ENCODE data around the gene FAM32A.

FAM32A gene

DNA sequence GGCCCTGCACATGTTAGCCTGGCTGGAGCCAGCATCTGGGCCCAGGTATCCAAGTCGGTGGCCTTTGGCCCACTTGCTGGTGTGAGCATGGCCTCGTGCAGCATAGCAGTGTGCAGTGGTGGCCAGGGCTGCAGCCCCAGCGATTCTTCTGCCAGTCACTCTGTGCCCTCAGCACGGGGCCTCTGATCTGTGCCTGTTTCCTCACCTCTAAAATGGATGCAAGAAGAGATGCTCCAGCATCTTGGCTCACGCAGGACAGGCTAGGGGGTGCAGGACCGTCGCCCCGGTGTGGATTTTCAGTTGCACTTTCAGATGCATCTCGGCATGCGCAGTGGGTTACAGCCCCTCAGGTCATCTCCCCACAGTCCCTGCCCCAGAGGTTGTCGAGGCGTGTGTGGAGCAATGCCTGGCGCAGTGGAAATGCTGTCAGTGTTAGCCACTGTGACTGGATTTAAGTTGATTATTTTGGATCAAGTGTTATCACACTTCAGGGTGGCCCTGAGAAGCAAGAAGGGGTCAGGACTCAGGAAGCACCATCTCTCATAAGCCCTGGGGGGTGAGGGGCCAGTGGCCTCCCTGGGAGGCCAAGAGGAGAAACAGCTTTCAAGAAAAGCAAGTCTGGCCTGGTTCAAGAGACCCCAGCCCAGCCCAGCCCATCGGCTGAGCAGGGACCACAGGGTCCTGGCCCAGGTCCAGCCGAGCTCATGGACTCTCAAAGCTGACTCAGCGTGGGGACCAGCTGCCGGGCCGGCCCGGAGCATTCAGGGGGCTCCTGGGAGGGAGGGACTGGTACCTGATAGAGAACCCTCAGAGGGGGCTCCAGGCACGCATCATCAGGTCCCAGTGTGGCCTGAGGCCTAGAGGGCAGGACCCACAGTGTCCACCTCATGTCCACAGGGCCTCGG lies 40.3 kb downstream of the FAM32A start:
- DNase-seq = no peak

DNA sequence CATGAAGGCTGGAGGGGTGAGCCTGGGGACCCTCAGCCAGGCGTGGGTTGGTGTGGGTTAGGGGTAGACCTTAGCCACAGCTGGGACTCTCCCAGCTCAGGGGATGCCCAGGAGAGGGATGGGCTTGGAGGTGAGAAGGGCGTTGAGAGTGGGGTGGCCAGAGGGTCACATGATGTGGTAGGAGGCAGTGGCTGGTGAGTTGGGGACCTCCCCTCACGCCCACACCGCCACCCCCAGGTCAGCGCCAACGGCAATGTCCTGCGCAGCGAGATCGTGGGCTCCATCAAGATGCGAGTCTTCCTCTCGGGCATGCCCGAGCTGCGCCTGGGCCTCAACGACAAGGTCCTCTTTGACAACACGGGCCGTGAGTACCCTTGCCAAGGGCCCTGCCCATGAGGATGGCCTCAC lies 41.0 kb downstream of the FAM32A start:
- DNase-seq = no peak

DNA sequence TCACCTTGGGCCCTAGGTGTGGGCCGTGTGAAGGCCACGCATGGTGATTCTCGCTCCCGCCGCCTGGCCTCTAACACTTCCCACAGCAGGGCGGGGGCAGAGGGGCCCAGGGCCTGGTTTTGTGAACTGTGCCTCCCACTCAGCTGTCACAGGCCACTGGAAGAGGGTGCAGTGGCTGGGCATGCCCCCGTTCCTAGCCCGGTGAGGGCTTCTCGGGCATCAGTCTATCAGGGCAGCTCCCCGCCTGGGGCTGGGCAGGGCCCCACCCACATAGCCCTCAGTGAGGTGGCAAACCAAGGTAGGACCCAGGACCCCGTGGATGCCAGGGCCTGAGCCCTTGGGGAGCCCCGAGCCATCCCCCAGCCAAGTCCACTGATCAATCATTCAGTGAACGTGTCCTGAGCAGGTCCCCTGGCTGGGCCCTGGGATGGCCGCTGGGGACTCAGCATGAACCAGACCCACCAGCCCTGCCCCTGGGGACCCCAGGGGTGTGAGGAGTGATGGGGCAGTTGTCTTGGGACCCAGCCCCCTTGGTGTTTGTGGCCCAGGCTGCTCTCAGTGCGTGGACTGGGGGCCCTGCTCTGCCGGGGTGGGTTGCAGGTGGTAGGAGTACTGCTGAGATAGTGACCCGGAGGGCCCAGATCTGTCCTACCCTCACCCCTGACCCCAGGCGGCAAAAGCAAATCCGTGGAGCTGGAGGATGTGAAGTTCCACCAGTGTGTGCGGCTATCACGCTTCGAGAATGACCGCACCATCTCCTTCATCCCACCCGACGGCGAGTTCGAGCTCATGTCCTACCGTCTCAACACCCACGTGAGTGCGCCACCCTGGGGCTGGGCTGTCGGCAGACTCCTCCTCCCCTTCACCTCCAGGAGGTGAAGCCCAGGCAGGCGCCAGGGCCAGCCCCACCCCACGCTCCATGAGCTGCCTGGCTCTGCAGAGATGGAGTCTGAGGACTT lies 41.9 kb downstream of the FAM32A start:
- DNase-seq = no peak

DNA sequence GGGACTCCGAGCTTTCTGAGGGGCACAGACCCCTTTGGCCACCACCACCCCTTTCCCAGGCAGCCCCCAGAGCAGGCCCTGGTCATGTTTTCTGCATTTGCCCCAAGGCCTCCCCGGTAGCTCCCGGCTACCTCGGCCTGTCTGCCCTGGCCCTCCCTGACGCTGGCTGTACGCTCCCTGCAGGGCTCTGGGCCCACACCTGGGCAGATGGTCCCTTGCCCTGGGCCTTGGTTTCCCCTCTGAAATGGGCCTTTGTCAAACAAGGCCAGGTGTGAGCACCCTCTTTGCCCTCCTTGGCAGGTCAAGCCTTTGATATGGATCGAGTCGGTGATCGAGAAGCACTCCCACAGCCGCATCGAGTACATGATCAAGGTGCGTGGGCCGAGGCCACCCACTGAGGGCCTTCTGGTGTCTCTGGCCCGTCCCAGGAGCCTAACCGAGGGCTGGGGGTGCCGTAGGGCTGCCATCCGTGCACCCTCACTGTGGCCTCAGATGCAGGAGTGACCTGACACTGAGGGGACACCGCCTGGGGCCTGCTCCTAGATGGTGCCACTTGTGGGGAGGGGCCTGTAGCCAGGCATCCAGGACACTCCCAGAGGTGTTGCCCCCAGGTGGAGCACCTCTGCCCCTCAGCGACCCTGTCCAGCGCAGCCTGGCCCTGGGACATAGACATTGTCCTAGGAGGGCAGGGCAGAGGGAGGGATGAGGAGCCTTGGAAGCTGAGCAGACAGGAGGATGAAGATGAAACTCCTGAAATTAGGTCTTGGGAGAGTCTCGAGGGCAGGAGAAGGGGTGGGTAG lies 42.8 kb downstream of the FAM32A start:
- DNase-seq = no peak

DNA sequence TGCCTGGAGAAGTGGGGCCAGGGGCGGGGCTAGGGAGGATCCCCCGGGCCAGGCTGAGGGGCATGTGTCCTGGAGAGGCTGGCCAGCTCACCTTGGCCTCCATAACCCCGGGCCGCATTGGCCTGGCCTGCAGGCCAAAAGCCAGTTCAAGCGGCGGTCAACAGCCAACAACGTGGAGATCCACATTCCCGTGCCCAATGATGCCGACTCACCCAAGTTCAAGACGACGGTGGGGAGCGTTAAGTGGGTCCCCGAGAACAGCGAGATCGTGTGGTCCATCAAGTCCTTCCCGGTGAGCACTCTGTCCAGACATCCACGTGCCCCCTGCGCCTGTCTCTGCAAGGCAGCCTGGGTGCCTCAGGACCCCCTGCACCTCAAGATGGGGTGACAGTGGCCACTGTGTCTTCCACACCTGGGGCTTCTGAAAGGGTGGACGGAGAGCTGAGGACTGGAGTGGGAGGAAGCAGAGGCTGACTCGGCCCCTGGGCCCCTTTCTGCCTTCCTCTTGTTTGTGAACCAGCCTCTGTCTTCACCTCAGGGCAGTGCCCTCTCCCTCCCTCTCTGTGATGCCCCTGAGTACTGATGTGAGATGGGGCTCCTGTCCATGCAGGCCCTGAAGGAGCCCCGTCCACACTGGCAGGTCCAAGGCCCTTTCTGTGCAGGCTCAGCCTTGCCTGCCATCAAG lies 43.6 kb downstream of the FAM32A start:
- DNase-seq = no peak

DNA sequence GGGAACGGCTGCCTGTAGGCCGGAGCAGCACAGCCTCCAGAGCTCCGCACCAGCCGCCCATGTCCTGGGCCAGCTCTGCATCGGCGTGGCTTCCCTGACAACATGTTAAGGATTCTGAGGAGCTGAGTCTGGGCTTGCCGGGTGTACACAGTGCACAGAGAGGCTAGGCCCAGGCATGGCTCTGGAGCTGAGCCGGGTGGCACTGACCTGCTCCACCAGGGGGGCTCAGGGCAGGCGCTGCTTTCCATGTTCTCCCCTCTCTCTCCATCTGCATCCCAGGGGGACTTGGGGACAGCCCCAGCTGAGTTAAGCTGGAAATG lies 44.1 kb downstream of the FAM32A start:
- DNase-seq = no peak

DNA sequence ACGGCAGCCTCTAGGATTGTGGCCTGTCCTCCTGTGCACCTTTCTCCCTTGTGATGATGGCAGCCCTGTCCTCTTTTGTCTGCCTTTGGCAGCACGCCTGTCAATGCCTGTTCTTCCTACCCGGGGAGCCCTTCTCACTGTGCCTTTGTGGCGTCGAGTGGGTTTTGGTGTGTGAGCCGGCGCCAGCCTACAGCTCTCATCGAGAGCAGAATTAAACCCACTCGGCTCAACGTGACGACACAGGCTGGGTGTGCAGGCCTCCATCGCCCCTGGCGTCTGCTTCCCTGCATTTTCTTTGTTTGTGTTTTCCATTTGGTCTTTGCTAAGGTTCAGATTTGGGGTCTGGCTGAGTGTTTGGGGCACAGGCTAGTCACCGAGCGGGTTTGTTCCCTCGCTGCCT lies 46.9 kb downstream of the FAM32A start:
- DNase-seq = no peak

DNA sequence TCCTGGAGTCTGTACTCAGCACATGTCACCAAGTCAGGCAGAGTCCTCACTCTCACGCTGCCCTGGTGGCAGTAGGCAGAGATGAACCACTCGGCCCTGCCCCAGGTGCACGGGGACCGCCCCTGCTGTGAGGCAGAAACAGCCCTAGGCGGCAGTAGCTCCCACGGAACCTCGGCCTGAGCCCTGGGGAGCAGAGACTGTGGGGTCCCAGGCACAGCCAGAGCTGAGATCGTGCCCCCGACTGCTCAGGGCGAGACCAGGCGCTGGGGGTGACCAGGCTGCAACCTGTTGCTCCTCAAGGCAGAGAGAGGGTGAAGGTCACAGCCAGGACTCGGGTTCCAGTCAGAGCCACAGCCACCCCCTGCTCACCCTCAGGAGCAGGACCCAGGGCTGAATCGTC lies 47.4 kb downstream of the FAM32A start:
- DNase-seq = no peak

DNA sequence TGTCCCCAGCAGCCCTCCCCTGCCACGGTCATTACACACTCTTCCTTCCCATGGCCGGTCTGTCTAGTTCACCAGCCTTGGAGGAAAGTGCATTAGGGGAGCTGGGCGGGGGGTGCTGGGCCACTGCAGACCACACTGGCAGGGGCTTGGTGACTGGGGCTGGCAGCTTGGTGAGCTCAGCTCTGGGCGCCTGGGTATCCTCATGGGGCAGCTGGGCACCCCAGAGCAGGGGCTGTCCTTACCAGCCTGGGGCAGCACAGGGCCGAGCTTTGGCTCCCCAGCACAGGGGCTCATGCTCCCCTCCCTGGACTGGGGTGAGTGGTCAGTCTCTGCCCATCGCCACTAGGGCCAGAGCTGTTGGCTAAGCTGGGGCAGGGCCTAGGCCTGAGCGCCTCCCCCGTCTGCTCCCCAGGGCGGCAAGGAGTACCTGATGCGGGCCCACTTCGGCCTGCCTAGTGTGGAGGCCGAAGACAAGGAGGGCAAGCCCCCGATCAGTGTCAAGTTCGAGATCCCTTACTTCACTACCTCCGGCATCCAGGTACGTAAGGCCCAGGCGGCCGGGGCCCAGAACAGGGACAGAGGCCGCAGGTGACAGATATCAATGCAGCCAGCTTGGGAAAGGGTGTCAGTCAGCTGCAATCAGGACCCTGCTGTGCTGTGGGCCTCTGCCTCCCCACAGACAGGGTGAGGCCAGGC lies 48.0 kb downstream of the FAM32A start:
- DNase-seq = no peak

DNA sequence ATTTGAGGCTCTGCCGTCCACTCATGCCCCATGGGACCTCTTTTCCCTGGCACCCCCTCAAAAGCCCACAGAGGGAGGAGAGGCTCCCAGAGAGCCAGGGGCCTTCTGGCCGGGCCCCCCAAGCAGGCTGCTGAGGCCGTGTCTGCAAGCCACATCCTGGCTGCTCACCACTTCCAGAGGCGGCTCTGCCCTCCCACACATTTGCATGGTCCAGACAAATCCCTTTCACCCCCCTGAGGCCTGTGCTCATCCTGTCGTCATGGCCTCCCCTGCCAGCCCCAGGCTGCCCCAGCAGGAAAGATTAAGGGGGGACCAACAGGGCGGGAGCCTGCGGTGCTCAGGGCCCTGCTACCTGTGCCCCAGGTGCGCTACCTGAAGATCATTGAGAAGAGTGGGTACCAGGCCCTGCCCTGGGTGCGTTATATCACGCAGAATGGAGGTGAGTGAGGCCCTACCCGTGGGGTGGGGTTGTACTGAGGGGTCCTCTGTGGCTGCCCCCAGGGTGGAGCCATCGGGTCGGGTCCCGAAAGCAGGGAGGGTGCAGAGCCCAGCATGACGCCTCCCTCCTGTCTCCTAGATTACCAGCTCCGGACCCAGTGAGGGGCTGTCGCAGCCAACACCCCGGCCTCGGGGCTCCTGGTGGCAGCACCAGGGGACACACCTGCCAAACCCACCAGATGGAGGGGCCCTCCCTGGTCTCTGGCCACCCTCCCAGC lies 48.8 kb downstream of the FAM32A start:
- no peak for DNase-seq

DNA sequence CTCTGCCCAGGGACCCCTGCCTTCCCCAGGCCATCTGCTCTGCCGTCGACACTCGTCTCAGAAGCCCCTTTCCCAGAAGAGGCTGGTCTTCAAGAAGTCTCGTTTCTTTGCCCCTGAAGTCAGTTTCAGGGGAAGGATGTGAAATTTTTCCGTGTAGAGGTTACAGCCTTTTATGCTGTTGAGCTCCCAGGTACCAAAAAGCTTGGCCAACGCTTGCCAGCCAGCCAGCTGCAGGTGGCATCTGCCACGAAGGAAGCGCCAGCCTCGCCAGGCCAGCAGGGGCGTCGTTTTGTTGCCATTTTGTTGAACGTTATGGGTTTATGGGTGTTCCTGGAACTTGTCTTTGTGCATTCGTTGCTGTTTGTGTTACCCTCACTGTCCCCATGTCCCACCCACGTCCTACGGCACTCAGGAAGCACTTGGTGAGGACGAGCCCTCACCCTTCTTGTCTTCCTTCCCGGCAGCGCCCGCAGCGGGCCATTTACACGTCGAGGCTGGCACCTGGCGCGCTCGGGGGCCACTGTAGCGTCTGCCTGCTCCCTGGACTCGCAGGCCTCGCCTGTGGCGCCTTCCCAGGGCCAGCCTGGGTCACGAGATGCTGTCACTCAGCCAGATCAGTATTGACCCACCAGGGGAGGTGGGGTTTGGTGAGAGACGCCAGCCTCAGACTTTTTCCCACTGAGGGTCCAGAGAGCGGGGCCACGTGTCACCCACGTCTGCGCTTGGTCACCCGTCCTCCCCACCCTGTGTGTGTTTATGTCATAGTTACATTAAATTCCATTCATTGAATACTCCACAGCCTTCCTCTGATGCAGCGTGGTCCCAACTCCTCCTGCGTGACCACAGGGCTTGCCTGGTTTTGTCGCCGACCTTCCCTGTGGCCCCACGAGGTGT lies 49.6 kb downstream of the FAM32A start:
- DNase-seq = no peak

DNA sequence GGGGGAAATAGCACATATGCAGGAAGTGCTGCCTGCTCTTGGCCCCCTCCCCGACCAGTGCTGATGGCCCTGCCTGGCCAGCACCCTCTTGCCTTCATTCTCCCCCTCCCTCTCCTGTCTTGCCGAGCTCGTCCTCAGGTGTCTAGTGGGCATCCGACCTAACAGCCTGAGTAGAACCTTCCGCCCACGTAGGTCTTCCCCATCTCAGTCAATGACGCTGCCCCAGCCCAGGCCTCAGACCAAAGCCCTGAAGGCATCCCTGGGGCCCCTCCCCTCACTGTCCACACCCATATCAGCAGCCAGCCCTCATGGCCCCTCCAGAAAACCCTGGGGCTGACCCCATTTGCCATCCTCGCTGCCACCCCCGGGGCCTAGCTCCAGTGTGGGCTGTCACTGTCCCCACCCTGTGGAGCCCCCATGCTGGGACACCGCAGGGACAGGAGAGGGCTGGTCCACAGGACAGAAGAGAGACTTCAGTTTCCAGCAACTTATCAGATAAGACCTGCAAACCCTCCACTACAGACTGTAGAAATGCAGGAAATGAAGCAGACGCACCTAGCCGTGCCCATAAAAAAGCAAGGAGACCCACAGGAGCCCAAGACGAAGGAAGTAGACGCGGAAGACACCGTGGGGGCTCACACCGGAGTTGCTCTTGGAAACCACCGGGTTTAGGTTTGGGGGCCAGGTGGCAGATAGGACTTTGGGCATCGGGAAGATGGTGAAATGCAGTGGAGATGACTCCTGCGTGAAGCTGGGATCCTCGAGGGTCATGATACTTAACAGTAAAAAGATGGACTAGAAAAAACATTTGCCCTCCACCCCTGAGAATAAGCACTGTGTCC lies 50.8 kb downstream of the FAM32A start:
- no peak for DNase-seq

Measured in T-helper 2 cell (primary cell).